ENCODE results near the gene RBX1.
A peak's percentile ranks its signal among the peaks of the same experiment; 100 is the strongest.

RBX1 gene

DNA sequence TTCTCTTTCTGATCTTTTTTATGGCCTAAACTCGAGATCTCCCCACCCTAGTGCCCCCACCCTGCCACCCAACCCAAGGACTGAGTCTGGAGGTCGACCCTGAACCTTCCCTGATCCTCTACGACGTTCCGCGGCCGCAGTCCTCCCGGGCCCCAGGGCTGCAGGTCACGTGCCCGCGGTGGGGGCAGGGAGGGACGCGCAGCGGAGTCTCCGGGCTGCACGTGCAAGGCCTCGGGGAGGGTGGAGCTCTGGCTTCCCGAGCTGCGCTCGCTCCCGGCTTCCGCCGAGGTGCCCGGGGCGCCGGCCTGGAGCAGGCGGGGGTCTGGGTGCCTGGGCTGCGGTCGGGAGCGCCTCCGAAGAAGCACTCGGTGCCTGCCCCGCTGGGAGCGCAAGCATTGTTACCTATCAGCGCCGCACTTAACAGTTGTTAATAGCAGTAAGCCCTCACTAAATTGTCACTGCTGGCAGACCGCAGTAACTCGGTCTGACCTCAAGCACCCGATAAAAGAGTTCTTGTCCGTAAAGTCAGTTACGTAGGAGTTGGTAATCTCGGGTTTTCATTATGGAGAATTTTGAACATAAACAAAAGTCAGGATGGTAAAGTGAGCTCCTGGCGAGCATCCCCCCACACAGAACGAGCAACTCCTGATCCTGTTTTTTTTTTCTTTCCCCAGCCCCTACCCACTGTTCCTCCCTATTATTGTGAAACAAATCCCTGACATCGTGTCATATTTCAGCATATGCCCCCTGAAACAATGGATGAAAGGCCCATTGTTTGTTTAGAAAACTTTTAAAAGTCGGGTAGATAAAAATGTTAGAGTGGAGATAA, 71.5 kb downstream of the RBX1 start:
- peak; percentile 69 for DNase-seq (ENCODE audit: low read depth)

Measured in activated T-cell treated with anti-CD3 and anti-CD28 coated beads for 1 hour (primary cell).